K562 treated with DMSO at 1 percent for 12 hours (cell line): ENCODE data around the gene LBH. TPM values are rescaled to one million over a fixed set of nuclear protein-coding genes. Genes with fewer than 3 reads are reported as not detected.

Experiments
- total RNA-seq: library from RNA; unstranded; fragments of 300-600 nt; gene quantifications from 2 replicates; pipeline ENCODE4 v1.2.3, GENCODE V29; 2022; ENCODE audit not compliant: insufficient read depth

The LBH gene
- total RNA-seq: 12.4 and 15.8 TPM in 2 replicates

DNA sequence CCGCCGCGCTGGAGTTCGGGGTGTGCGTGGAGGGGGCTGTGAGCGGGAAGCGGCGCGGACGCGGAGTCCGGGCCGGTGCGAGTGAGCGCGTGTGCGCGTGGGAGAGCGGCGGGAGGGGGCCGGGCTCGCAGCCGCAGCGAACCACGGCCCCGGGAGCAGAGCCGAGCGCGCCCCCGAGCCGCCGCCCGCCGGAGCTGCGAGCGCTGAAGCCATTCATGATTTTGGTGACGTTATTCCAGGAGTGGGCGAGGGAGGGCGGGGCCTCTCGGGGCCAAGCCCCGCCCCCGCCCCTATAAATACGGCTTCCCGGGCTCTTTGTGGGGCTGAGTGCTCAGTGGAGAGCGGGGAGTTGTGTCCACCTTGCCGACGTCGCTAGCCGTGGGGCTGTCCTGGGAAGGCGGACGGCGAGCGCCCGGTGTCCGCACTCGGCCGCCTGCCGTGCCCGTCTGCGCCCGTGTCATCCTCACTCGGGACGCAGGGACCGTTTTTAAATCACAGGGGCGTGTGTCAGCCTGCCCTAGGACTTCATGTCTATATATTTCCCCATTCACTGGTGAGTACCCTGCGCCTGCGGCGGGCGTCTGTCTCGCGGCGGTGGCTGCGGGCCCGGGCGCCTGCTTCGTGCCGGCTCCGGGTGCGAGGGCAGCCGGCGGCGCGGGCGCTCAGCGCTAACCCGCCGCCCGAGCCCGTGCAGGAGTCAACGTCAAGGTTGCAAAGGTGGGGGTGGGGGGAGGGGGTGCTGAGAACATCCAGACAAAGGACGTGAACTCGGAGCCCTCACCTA lies at the start of gene LBH:
TSS of gene LBH (plus strand) at position 323 of the 784 bp plus-strand sequence. CDS start at position 528, 205 bp downstream.

Other genes starting within 250 kb of the LBH start
- gene YPEL5, start 84.5 kb upstream of the LBH start, total RNA-seq: 28.1 and 47.7 TPM in 2 replicates
- 1.7 and 7.0 TPM in 2 replicates for gene LCLAT1, start 215.7 kb downstream of the LBH start, total RNA-seq